Breast epithelium (tissue), 4 donors: ENCODE results near the gene AVPI1. TPM values are rescaled to one million over a fixed set of nuclear protein-coding genes. Genes with fewer than 3 reads are reported as not detected.

Experiments
- DNase-seq, 2 donors: peaks; one replicate each; pipeline ENCODE4 v3.0.0-alpha.2; 2019; ENCODE audit warnings: low spot score in 2 of 2
- H3K27ac ChIP-seq, 2 donors: fragments of 200-600 bp; sonication (generic) in 1 of 2; one replicate each; pipeline ENCODE4 v1.5.1; 2016 to 2019; ENCODE audit warnings: mild to moderate bottlenecking in 1 of 2
- H3K27me3 ChIP-seq, 2 donors: fragments of 200-600 bp; sonication (generic) in 1 of 2; one replicate each; pipeline versions ENCODE4 v1.5.1 to v1.6.0; 2017 to 2019; ENCODE audit warnings: control low read depth in 1 of 2, mild to moderate bottlenecking in 1 of 2
- H3K36me3 ChIP-seq: fragments of 200-600 bp; one replicate; pipeline ENCODE4 v1.5.1; 2019
- H3K4me1 ChIP-seq, 2 donors: fragments of 200-600 bp; sonication (generic); one replicate each; pipeline ENCODE4 v1.5.1; 2016 to 2019; ENCODE audit warnings: control low read depth in 1 of 2
- H3K4me3 ChIP-seq, 3 donors: fragments of 200-600 bp; sonication (generic); 1 replicate in 2 of 3; 2 replicates in 1 of 3; pipeline ENCODE4 v1.5.1; 2016 to 2019; ENCODE audit warnings: mild to moderate bottlenecking in 3 of 3, moderate library complexity in 2 of 3
- H3K9me3 ChIP-seq, 2 donors: fragments of 200-600 bp; sonication (generic) in 1 of 2; one replicate each; pipeline ENCODE4 v1.5.1; 2016 to 2019; ENCODE audit warnings: control low read depth in 1 of 2
- CTCF ChIP-seq, 3 donors: fragments of 450-650 bp; IDR thresholded peaks; one replicate each; pipeline ENCODE4 v1.5.1; 2016 to 2017; ENCODE audit warnings: antibody characterized with exemption in 3 of 3, mild to moderate bottlenecking in 3 of 3, moderate library complexity in 3 of 3
- POLR2A ChIP-seq: fragments of 450-650 bp; IDR thresholded peaks from one replicate; pipeline ENCODE4 v1.6.1; 2016; ENCODE audit warnings: antibody characterized with exemption, mild to moderate bottlenecking, moderate library complexity
- POLR2AphosphoS5 ChIP-seq, 3 donors: sonication (generic); formaldehyde crosslinking; IDR thresholded peaks; one replicate each; pipeline ENCODE4 v1.6.1; 2017; ENCODE audit warnings: antibody characterized with exemption in 3 of 3
- intact Hi-C: fragments of 100-400 bp; cut with DNase I; formaldehyde crosslinking; loops from one replicate; pipeline ENCODE4 v1.15.1; 2023; ENCODE audit warnings: low total_unique reads
- total RNA-seq, 3 donors: library from RNA; depleted of rRNA; stranded (reverse); fragments of >200 nt; gene quantifications; one replicate each; pipeline ENCODE4 v1.1.0, GENCODE V29; 2016

The AVPI1 gene
- total RNA-seq, 3 donors from 2014 or later = 23.9 to 42.4 (median 39.0) TPM

DNA sequence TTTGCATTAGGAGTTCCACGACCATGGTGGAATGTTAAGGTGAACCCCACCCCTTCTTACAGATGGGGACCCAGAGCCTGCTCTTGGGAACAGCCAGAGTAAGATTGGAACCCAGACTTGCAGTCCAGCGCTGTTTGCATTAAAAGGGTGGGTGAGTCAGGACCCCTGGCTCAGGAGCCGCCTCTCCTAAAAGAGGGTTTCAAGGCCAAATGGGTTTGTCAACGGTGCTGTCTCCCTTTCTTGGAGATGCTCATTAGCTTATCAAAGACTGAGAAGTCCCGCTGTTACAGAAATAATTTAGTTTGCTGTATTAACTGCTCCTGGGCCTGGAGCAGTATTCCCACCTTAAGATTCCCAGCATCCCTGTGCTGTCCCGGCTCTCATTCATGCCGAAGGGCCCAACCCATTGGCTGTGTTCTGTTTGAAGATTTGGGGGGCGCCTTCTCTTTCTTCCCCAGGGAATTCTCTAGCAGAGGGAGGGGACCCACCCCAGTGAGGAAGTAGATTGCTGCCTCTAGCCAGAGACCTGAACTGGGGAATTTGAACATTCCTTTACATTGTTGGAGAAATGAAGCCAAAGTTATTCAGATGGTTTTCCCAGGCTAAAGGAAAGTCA, 28.3 kb upstream of the AVPI1 start:
- Histone ChIP-seq H3K27ac (peak overlapping the region; percentile 92 to 93), H3K4me1 (peaks cover 15 to 21% of the 10 kb centered on the region in 2 donors), H3K36me3 (no peaks in the 10 kb centered on the region), H3K4me3 (peak overlapping the region; percentile 53 to 89 (median 75)), H3K27me3 (no peaks in the 10 kb centered on the region), H3K9me3 (no peaks in the 10 kb centered on the region)
- no peak for DNase-seq
- intact Hi-C loops = loop anchor here (5.0 to 10.0 kb wide), 2 partner anchors 1128 to 1539 kb away; partner anchors contain the start of gene TM9SF3
- no peak for TF ChIP-seq POLR2AphosphoS5 (IDR thresholded peaks at IDR 0.05)
- TF ChIP-seq POLR2A = no peak
- TF ChIP-seq CTCF (IDR thresholded peaks at IDR 0.05) = no peak

DNA sequence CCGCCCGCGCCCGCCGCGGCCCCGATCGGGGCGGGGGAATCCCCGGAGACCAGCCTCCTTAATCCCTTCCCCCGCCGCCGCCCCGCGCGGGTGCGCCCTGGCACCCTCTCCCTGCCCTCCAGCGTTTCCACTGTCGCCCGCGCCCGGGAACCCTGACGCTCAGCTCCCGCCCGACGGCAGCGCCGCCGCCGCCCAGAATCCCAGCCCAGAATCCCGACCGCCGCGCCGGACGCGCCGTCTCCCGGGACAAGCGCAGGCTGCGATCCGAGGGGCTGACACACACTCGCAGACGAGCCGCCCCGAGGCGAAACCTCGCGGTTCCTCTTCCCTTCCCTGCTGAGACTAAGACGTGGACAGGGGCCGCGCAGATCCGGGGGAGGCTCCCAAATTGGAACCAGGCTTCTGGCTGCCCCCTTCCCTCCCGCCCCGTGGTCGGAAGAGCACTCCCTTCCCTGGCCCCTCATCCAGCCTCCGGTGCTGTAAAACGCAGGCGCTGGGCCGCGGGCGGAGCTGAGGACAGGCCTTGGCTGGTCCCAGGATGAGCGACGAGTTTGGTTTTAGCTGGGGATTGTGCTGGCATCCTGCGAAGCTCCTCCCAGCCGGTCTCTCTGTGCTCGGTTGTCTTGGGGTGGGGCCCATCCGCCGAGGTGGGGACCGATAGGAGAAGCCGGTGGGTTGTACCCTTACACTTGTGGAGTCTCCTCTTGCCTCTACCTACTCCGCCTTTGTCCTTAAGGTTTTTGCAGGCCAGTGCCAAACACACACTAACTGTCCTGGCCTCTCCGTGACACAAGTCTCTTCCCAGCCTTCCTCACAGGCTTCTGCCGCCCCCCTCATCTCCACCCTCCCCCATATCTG, 27.6 kb upstream of the AVPI1 start:
- TF ChIP-seq POLR2AphosphoS5 (IDR thresholded peaks at IDR 0.05) (peak in 2 of 3 donors; percentile 19 to 45), POLR2A (no peak)
- Histone ChIP-seq H3K4me3 (peak overlapping the region; percentile 53 to 89 (median 75)), H3K4me1 (peaks cover 15 to 20% of the 10 kb centered on the region in 2 donors), H3K27ac (peak overlapping the region; percentile 92 to 93), H3K9me3 (no peaks in the 10 kb centered on the region), H3K36me3 (no peaks in the 10 kb centered on the region), H3K27me3 (no peaks in the 10 kb centered on the region)
- DNase-seq = peak; percentile 68 to 72
- intact Hi-C loops = loop anchor here (5.0 to 10.0 kb wide), 2 partner anchors 1127 to 1540 kb away; partner anchors contain the start of gene TM9SF3

GRCh38 chr10:97713826-97714400, 26.9 kb upstream of the AVPI1 start:
- H3K36me3 ChIP-seq = no peaks in the 10 kb centered on the region
- peaks cover 13 to 14% of the 10 kb centered on the region in 2 donors for H3K4me1 ChIP-seq
- intact Hi-C loops = loop anchor here (10.0 kb wide), 1 partner anchor 1541 kb away; no protein-coding TSS in a partner anchor
- H3K27me3 ChIP-seq = no peaks in the 10 kb centered on the region
- no peaks in the 10 kb centered on the region for H3K9me3 ChIP-seq
- TF ChIP-seq POLR2A (no peak), POLR2AphosphoS5 (IDR thresholded peaks at IDR 0.05) (peak; percentile 25 to 72 (median 57)), CTCF (IDR thresholded peaks at IDR 0.05) (no peak)
- DNase-seq = peak; percentile 65 to 66
- H3K4me3 ChIP-seq = peak overlapping the region; percentile 53 to 89 (median 75)
- H3K27ac ChIP-seq = peak overlapping the region; percentile 92 to 93

DNA sequence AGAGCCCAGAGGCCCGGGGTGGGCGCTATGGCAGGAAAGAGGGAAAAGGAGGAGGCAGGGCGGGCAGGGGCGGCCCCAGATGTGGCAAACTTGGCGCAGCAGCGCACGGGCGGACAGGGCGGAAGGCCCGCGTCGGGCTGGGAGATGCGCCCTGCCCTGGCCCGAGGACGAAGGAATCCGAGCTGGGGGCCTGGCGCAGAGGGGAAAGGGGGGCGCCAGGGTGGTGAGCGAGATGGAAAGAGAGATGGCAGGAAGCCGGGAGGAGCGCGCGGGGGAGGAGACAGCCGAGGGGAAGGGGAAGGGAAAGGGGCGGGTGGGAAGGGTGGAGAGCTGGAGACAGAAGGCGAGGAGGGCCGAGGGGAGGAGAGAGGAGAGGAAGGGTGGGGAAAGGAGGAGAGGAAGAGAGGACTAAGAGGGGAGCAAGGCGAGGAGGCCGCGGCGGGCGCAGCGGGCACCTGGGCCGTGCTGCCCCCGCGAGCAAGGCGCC, 26.3 kb upstream of the AVPI1 start, which contains the start of gene MARVELD1:
Gene MARVELD1, plus strand, starts transcription at position 392 of the 487 bp plus-strand sequence. CDS start 147 bp downstream, outside the sequence.
- Histone ChIP-seq H3K27ac (peak within 1 kb of the TSS; percentile 92 to 93), H3K4me1 (peaks cover 9 to 10% of the 10 kb centered on the region in 2 donors), H3K27me3 (no peaks in the 10 kb centered on the region), H3K9me3 (no peaks in the 10 kb centered on the region), H3K36me3 (no peaks in the 10 kb centered on the region), H3K4me3 (peak within 1 kb of the TSS; percentile 53 to 89 (median 75))
- intact Hi-C loops = loop anchor here (10.0 kb wide), 1 partner anchor 1541 kb away; no protein-coding TSS in a partner anchor
- TF ChIP-seq POLR2AphosphoS5 (IDR thresholded peaks at IDR 0.05) (peak; percentile 18 to 65 (median 28)), POLR2A (peak; percentile 9), CTCF (IDR thresholded peaks at IDR 0.05) (no peak)
- peak; percentile 66 to 68 for DNase-seq
